Pulmonary artery endothelial cell (primary cell): ENCODE results near the gene MEGF11. TPM values are rescaled to one million over a fixed set of nuclear protein-coding genes. Genes with fewer than 3 reads are reported as not detected.

Experiments used
- DNase-seq: peaks from one replicate; pipeline ENCODE4 v3.0.0-alpha.2; 2011; ENCODE audit warnings: low read depth, low spot score
- total RNA-seq: library from RNA; depleted of rRNA; stranded (reverse); fragments of >200 nt; gene quantifications from 2 replicates; pipeline ENCODE4 v1.2.3, GENCODE V29; 2014

Gene MEGF11
- total RNA-seq, 1 donor from 2014 or later: under 0.01 TPM

DNA sequence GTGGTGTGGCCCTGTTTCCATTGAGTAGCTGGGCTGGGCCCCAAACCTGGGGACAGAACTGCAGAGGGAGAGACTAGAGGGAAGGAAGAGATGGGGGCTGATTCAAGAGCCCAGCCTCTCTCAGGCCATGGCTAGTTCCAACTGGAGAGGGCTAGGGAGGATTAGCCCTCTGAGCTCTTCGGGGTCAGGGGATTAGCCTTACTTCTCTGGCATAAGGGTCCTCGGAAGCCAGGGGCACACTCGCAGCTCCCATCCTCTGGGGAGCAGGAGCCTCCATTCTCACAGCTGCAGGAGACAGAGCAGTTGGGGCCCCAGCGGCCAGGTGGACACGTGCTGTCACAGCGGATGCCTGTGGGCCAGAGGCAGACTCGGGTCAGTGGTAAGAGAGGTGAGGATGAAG, 330.9 kb downstream of the MEGF11 start:
- no peak for DNase-seq

DNA sequence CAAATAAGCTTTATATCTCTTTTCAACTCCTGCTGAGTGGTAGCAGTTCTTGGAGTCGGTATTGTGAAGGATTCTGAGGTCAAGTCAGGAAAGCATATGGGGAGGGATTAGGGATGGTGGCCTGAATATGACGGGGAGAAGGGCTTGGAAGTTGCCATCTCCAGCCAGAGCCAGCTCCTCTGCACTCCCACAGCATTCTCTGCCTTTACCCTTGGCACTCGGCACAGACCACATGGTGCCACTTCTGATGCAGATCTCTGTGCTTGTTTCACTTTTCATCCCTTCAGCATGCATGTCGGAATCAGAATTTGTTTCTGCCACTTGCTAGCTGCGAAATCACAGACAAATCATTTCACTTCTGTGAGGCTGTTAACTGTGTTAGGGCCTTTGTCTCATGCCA, 331.8 kb downstream of the MEGF11 start:
- DNase-seq: no peak

DNA sequence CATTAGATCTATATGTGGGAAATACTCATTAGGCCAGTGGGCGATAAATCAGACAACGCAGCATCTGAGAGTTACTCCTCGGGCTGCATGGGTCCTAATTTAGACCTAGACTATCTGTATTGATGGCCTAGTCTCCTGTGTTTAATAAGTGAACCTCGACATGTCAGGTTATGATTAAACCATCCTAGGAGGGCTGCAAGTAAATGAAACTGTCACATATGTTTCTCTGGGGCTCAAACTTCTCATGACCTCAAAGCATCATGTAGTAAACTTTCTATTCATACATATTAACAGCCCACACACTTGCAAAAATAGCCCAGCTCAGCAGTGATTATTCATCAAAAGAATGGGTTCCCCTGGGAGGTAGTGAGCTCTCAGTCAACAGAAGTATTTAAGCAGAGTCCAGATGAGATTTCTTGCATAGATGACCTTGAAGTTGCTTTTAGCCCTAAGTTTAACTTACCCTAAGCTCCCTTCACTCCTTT, 332.7 kb downstream of the MEGF11 start:
- DNase-seq: no peak

DNA sequence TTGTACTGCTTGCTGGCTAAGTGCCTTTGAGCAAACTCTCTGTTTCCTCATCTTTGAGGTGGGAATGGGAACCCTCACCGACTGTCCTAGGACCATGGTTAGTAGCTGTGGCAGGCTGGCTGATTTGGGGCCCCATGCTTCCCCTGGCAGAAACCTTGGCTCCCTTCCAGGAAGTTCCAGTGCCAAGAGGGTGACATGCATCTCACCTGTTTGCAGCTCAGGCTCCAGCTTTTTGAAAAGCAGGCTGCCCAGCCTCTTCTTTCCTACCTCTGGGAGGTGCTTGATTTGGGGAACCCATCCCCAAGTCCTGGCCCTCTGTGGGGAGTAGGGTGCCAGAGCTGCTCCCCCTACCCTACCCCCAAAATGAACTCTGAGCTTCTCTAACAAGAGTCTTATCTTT, 333.4 kb downstream of the MEGF11 start:
- no peak for DNase-seq

DNA sequence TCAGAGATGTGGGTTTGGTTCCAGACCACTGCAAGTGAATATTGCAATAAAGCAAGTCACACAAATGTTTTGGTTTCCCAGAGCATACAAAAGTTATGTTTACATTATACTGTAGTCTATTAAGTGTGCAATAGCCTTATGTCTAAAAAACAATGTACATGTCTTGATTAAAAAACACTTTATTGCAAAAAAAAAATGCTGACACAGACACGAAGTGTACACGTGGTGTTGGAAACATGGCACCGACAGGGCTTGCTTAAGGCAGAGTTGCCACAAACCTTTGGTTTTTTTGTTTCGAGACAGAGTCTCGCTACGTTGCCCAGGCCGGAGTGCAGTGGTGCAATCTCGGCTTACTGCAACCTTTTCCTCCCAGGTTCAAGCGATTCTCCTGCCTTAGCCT, 334.2 kb downstream of the MEGF11 start:
- DNase-seq: no peak

DNA sequence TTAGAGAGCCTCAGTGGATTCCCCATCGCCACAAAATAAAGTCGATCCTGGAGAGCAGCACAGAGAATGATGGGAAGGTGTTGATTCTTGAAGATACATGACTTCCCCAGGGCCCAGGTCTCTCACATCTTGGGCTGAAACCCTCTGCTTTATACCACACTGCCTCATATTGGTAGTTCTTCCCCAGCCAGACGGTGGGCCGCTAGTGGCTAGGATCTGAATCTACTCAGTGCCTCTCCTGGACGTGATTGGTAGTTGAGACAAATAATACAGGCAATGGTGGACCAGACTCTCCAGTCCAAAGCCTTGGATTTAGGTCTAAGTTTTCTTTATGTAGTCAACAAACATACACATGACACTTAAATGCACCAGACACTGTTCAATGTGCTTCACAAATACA, 334.6 kb downstream of the MEGF11 start:
- no peak for DNase-seq

DNA sequence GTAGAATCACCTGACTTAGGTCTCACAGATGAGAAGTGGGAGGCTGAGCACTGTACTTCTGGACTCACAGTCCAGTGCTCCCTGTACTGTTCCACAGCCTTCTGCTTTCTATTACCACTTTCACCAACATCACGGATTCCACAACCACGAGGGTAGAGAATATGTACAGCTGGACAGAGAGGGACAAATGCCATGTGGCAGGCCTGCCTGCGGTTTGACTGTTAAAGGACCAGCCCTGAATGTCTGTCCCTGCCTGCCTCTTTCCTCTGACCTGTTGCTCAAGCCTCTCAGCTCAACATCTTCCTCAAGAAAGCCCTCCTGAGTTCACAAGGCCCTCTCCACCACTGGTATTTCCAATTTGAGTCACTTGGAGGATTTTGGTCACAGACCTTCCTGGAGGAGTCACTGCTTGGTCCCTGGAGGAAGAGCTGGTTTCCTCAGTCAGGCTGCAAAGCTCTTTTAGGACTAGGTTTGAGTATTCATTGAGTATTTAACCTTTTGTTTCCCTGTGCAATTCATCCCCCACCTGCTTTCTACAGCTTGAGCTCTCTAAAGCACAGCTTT, 335.1 kb downstream of the MEGF11 start:
- no peak for DNase-seq

DNA sequence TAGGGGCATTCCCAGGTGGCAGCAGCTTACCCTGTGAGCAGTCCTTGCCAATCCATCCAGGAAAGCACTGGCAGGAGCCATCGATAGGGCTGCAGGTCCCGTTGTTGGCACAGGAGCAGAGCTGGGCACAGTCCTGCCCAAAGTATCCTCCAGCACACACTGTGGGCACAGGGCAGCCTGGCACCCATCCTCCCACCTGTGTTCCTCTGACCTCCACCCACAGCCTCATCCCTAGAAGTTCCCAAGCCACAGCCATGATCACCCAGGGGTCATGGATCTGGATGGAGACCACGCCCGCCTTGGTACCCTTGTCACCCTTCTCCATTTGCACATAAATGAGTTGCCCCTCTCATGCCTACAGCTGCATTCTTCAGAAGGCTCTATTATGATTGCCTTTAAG, 335.6 kb downstream of the MEGF11 start:
- no peak for DNase-seq

DNA sequence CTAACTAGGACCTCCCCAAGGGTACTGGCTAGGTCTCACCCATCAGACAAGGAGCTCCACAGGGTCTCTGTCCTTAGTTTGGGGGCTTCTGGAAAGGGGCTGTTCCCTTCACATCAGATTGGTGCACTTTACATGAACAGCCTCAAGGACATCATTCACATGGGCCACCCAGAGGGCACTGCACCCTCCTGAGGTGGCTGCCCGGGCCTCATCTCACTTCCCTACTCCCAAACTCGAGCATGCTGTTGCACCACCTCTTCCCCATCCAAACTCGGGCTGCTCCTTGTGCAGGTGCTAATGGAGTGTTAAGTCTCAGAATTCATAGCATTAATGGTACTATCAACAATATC, 336.2 kb downstream of the MEGF11 start:
- DNase-seq: no peak

DNA sequence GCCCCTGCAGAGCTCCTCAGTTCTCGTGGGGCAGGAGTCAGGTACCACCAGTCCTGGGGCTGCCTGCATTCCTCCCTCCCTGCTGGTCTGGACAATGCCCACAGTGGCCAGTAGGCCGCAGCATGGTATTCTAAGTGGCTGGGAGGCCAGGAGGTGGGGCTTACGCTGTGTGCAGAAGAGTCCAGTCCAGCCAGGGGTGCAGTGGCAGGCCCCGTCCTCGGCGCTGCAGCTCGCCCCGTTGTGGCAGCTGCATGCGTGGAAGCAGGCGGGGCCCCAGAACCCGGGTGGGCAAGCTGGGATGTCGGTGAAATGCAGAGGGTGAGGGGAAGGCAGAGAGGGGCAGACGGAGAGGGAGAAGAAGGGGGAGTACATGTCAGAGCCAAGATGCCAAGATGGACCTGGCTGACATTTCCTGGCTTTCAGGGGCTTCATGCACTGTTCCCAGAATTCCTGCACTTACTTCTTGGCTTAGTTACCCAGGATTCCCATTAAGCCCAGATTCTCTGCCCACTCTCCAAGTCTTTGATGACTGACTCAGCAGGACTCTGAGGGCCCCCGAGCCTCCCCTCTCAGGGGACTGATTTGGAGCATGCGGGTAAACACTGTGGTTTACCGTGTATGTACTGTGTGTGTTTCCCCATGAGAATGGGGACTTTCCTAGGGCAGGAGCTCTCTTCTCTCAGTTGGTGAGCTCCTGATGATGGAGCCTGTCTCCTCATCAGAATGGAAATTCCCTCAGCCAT, 336.7 kb downstream of the MEGF11 start:
- DNase-seq: no peak

DNA sequence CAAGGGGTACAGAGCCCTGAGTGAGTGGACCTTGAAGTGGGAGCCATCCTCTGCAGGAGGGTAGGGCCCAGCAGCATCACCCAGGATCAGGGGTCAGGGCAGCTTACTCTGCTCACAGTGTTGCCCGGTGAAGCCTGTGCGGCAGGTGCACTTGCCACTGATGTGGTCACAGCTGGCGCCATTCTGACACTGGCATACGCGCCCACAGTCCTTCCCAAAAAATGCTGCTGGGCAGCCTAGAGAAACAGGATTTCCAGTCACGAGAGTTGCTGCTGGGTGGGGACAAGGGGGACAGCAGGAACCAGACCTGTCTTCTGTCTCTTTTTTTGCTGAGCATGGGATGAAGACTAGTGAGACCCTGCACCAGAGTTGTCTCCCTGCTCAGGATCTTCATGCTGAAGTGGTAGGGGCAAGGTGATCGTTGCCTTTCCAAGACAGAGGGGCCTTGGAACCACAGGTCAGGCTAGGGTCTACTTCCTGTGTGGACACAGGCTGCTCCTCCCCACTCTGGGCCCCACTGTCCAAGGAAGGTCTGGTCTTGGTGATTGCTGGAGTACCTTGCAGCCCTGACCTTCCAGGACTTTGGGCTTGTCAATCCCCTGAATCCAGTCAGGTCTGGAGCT, 337.4 kb downstream of the MEGF11 start:
- DNase-seq: no peak

DNA sequence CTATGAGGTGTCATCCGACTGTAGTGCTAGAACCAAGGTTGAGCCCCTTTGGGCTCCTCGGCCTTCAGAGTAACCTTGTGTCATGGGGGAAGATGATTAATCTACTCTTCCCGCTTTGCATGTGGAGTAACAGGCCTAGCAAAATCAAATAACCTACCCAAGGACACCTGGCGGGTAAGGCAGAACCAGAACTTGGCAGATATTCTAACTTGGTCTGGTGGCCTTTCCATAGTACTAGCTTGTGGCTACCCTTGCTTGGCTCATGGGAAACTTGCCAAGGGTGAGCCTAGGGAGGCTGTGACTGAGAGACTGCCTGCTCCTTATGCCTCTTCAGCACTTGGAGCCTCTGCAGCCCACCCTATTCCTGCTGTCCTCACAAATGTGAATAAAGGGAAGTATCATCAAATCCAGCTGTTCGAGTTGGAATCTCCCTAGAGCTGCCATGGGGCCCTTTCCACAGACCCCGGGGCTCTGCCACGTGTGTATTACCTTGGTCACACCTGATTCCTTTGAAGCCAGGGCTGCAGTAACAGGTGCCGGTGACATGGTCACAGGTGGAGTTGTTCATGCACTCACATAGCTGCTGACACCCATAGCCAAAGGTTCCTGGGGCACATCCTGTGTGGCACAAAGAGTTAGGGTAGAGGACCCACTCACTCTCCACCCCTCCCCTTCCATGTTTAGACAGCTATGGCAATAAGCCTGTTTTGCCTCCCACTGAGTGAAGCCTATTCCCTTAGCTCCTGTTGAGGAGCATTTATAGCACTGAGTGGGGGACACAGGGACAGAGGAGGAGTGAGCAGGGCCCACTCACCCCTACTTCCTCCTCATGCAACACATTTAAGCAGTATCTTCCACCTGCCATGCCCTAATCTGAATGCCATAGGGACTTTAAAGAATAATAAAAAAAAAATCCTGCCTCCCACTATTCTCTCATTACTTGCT, 338.3 kb downstream of the MEGF11 start:
- no peak for DNase-seq

DNA sequence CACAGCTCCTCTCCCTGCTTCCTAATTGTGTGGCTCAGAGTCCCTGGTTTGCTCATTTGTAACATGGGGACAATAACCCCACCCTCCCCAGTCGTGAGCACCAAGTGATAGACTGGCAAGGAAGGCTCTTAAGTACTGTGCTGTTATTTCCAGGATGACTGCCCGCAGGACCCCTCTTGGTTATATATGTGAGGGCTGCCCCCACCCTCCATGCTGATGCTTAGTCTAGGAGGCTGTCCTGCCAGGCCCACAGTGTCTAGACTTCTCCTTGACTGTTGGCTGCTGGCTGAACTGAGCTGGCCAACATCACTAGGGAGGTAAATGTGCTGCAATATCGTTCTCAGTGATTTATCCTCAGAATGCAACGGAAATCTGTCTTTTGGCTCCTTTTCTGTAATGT, 339.2 kb downstream of the MEGF11 start:
- DNase-seq: no peak

DNA sequence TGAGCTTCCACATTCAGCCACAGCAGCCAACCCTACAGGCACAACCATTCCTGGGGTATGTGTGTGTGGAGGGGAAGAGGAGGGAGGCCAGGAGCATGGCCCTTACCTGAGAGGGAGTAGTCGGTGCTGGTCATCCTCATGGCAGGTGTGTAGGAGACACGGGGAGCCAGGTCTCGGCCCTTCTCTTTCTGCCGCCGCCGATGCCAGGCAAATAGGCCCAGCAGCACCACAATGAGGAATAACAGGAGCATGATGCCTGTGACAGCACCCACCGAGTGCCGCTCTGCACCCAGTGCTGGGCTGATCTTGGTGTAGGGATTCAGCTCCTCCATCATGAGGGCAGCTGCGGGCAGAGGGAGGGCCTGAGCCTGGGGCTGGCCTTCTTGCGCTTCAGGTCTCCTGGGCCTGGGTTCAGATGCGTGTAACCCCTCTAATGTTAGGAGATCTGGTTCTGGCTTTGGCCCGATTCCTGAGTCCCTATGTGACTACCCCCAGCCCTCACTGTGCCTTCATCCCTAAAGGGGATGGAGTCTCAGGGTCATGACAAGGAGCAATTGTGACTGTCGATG, 339.8 kb downstream of the MEGF11 start:
- DNase-seq: no peak

DNA sequence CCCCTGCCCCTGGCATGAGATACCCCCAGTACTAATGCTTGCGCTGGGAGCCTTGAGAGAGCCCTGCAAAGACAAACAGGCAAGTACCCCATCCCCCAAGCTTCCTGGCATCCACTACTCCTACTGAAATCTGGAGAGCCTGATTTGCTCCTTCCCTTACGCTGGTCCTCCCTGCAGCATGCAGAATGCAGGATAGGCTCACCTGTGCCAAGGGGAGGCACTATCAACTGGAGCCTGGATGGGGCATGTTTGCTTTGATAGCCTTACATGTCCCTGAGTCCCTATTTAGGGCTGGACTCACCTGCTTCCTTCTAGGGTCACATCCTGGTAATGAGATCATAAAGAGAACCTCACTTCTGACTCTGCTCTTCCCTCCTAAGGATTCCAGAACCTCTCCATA, 341.3 kb downstream of the MEGF11 start:
- no peak for DNase-seq

DNA sequence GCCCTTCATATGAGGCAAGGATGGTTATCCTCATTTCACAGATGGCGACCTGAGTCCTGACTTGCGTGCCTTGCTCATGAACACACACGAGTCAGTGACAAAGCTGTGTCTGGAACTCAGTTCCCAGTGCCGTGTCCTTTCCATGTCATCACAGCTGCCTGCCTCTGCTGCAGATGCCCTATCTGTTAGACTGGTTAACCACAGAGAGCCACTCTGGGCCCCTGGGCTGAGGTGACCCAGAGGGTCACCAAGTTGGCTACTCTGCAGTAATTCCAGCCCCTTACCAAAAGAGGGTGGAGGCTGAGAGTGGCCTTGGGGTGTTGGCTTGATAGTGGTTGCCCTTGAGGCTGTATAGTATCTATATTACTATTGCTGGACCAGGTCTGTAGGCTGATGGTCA, 343.2 kb downstream of the MEGF11 start:
- DNase-seq: no peak

DNA sequence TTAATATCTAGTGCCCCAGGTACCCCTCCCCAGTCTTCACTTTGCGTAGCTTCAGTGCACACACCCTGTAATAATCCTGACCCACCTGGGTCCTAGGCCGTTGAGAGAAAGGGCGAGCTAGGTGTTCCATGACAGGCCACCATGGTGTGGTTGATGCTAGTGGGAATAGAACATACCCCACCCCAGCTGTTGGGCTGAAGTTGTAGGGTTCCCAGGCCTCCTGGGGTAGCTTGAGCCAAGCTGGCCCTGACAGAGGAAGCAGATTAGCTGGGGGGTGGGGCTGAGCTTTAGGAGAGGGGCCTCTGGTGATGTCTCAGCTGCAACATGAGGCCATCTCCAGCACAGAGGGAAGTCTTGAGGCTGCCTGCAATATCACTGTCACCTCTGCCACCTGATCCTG, 343.7 kb downstream of the MEGF11 start:
- no peak for DNase-seq

DNA sequence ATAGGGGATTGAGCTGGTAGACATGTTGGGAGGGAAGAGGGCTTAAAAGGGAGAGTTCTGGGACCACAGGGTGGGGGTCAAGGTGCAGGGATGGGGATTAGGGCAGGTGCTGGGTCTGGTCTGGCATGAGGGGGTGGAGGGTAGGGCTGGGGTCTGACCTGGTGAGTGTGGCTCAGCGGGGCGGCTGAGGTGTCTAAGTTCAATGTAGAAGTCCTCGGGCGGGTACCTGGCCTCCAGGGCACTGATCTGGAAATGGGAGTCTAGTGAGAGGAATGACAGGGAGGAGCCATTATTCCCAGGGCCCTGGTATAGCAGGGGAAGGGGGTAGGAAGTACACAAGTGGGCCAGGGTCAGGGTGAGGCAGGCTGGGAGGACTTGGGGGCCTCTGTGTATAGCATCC, 344.7 kb downstream of the MEGF11 start:
- no peak for DNase-seq

DNA sequence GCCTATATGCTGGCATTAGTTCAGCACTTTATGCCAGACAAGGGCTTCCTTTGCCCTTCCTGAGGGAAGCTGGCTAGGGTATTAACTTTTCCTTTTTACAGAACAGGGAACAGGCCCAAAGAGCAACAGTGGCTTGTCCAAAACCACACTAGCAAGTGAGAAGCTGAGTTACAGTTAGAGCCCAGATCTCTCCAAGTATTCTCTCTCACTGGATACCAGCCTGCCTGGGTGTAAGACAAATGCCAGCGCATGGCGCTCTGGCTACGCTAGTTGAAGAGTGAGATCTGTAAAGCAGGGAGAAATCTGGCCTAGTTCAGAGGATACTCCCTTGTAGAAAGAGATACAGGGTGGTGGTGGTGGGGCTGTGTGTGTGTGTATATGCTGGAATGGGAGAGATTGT, 345.9 kb downstream of the MEGF11 start:
- DNase-seq: no peak

DNA sequence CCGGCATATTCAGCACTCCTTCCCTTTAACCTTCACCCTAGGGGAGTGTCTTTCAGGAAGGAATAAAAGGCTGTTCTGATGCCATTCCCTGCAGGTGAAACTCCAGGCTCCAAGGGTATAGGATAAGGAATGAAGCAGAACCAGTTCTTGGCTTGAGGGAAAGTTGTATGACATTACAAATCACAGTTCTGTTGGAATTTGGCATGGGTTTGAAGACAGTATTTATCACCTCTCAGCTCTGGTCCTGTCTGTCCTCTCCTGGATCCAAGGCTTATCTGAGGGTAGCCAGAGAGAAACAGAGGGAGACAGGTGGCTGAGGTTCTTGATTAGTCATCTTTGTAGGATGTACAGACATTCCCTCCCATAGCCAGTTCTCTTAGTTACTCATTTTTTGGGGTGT, 347.2 kb downstream of the MEGF11 start:
- DNase-seq: no peak

DNA sequence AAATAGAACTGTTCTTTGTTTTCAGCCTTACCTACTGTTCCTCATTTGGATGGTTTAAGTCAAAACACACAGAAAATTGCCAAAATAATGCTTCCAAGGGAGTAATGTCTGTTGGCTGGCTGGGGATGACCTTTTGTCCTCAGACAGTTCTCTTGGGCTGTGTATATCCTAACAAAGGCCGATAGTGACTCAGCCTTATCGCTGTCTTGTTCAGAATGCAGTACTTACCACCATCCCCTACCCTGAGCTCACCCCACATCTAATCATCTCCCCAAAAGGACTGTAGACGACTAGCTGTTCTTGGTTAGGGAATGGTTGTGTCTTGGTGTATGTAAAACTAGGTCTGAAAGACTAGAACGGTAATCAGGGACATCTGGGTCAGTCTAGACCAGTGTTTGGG, 349.2 kb downstream of the MEGF11 start:
- DNase-seq: no peak
